ENCODE measurements around the gene LRCH1.

- no peak for TF ChIP-seq POLR2A (IDR thresholded peaks at IDR 0.05)
- no peak for TF ChIP-seq CTCF (IDR thresholded peaks at IDR 0.05)
- TF ChIP-seq EP300 (IDR thresholded peaks at IDR 0.05): peak in 1 of 2 donors; percentile 15
Observed at GRCh38 chr13:46605076-46605824, 52.3 kb downstream of the LRCH1 start.
